ENCODE data around the gene GSK3B.

The GSK3B gene

GRCh38 chr3:119781330-119782198 lies 312.7 kb downstream of the GSK3B start, which contains the start of gene NR1I2:
NR1I2 (plus strand) TSS chr3:119782101.
- no peak for DNase-seq

GRCh38 chr3:119779731-119780383 lies 314.4 kb downstream of the GSK3B start:
- DNase-seq: no peak

- DNase-seq: no peak
Measured at GRCh38 chr3:119778811-119779210, 315.4 kb downstream of the GSK3B start.

GRCh38 chr3:119778176-119778575 lies 316.1 kb downstream of the GSK3B start:
- DNase-seq: no peak

GRCh38 chr3:119776304-119776703 lies 317.9 kb downstream of the GSK3B start:
- DNase-seq: no peak

GRCh38 chr3:119774444-119774843 lies 319.8 kb downstream of the GSK3B start:
- no peak for DNase-seq

All from anterior cingulate cortex (tissue), 58 donors.